Posterior cingulate gyrus (tissue), 11 donors: ENCODE results near the gene RANBP3.

ENCODE experiments used
- DNase-seq, 10 donors: peaks; one replicate each; pipeline versions ENCODE4 v3.0.0 to v3.0.0-alpha.2; 2020 to 2021; ENCODE audit warnings: mixed read lengths in 3 of 10
- intact Hi-C: fragments of 100-400 bp; cut with DNase I; formaldehyde crosslinking; loops from one replicate; pipeline ENCODE4 v1.15.1; 2023

The RANBP3 gene

DNA sequence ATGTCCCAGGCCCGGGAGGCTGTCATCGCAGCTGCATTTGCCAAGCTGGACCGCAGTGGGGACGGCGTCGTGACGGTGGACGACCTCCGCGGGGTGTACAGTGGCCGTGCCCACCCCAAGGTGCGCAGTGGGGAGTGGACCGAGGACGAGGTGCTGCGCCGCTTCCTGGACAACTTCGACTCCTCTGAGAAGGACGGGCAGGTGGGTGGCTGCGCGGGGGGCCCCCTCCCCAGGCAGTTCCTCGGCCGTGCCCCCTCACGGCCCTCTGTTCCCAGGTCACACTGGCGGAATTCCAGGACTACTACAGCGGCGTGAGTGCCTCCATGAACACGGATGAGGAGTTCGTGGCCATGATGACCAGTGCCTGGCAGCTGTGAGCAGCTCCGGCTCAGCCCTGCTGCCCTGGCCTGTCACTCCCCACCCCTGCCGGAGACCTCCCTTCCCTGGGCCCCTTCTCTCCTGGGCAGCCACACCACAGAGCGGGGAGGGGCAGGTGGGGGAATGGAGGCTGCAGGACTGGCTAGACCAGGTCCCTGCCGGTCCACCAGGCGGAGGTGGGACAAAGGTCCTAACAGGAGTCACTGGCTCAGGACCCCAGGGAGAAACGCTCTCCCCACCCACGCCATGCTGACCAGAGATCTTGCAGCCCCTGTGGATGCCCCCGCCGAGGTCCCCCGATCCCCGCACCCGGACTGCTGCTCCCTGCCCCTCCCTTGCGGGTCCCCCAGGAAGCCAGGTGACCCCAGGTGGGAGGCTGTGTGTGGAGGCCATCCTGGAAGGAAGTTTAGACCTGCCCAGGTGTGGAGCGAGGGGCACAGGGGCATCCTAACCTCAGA lies 62.8 kb downstream of the RANBP3 start:
- intact Hi-C loops: no loop called here
- no peak for DNase-seq

DNA sequence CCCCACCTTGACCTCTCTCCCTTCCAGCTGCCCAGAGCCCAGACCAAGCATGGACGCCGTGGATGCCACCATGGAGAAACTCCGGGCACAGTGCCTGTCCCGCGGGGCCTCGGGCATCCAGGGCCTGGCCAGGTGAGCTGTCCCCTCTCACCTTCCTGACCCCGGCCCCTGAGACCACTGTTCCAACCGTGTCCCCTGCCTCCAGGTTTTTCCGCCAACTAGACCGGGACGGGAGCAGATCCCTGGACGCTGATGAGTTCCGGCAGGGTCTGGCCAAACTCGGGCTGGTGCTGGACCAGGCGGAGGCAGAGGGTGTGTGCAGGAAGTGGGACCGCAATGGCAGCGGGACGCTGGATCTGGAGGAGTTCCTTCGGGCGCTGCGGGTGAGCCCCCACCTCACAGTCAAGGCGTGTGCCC lies 63.6 kb downstream of the RANBP3 start:
- no peak for DNase-seq
- intact Hi-C loops: no loop called here

DNA sequence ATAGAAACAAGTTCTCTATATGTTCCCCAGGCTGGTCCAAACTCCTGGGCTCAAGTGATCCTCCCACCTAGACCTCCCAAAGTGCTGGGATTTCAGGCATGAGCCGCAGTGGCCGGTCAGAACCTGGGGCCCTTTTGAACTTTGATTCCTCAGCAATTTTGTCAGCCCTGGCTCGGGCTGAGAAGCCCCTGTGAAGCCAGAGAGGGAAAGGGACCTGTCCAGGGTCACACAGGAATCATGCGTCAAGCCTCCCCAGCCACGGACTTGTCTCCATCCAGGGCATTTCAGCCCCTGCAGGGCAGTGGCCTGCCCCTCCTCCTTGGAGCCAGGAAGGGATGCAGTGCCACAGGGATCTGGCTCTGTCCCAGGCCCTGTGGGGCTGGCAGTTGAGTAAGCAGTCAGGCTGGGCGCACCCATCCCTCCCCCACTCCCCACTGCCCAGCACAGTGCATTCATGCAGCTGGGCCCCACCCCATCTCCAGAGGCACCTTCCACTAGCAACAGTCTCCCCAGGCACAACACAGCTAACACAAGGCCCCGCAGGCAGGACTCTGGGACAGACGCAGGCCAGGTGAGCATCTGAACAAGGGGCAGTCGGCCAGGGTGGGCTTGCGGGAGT lies 64.1 kb downstream of the RANBP3 start, which contains the start of gene CAPS:
Gene CAPS (plus strand): TSS at position 516 of the 619 bp plus-strand sequence. CDS start 153 bp downstream, outside the sequence.
- DNase-seq: peak in 1 of 10 donors; percentile 52
- intact Hi-C loops: no loop called here

DNA sequence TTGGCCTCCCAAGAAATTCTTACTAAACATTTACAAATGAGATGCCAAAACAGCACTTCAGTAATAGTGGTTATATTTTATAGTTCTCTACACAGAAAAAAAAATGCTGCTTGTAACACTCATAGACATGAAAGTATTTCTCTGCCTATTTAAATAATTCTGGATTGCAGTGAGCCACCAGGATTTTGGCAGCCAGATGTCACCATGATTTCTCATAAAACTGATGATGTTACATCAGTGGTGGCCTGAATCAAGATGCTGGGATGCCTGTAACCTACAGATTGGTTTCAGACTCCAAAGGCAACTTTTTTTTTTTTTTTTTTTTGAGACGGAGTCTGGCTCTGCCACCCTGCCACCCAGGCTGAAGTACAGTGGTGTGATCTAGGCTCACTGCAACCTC lies 66.6 kb downstream of the RANBP3 start:
- intact Hi-C loops: no loop called here
- no peak for DNase-seq

DNA sequence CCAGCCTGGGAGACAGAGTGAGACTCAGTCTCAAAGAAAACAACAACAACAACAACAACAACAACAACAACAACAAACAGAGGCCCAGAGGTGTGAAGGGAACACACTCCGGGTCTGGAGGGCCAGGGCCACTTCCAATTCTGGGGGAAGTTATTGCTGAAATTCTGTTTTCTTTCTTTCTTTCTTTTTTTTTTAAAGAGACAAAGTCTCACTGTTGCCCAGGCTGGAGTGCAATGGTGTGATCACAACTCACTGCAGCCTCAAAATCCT lies 67.4 kb downstream of the RANBP3 start:
- no peak for DNase-seq
- intact Hi-C loops: no loop called here

DNA sequence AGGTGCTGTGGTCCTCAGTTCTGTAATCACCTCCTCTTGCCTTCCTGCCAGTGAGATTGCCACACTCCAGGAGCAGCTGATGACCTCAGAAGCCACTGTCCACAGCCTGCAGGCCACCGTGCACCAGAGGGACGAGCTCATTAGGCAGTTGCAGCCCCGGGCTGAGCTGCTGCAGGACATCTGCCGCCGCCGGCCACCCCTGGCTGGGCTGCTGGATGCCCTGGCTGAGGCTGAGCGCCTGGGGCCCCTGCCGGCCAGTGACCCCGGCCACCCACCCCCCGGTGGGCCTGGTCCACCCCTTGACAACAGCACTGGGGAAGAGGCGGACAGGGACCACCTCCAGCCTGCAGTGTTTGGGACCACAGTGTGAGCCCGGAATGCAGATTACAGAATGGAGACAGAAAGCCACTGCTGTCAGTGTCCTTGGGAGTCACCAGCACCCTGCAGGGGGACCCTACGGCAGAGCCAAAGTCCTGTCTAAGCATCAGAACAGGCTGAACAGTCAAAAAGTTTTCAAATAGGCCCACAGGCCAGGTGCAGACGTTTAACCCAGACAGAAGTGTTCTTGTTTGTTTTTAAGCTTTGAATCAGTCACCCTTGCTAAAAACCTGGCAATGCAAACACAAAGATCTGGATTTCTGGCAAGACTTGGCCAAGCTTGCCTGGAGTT lies 69.0 kb downstream of the RANBP3 start:
- no peak for DNase-seq
- intact Hi-C loops: no loop called here

DNA sequence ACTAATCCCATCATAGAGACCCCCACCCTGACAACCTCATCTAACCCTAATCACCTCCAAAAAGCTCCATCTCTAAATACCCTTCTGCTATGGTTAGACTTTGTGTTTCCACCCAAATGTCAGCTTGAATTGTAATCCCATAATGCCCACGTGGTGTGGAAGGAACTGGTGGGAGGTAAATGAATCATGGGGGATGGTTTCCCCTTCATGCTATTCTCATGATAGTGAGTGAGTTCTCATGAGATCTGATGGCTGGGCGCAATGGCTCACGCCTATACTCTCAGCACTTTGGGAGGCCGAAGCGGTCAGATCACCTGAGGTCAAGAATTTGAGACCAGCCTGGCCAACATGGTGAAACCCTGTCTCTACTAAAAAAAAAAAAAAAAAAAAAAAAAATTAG lies 70.7 kb downstream of the RANBP3 start:
- DNase-seq: no peak
- intact Hi-C loops: no loop called here

DNA sequence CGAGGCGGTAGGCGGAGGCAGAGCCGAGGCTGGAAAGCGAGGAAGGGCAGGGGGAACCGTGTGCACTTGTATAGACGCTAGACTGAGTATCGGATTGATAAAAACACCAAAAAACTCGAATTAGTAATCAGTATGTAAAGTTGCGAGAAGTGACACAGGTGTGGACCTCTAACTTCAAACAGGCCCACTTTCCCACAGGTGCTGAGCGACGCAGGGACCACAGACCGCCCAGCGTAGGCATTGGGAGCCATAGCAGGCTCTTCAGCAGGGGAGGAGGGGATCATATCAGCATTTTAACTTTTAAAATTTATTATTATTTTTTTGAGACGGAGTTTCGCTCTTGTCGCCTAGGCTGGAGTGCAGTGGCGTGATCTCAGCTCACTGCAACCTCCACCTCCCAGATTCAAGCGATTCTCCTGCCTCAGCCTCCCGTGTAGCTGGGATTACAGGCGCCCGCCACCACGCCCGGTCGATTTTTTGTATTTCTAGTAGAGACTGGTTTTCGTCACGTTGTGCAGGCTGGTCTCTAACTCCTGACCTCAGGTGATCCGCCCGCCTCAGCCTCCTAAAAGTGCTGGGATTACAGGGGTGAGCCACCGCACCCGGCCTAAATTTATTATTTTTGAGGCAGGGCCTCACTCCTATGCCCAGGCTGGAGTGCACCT lies 72.7 kb downstream of the RANBP3 start:
- no peak for DNase-seq
- intact Hi-C loops: no loop called here

DNA sequence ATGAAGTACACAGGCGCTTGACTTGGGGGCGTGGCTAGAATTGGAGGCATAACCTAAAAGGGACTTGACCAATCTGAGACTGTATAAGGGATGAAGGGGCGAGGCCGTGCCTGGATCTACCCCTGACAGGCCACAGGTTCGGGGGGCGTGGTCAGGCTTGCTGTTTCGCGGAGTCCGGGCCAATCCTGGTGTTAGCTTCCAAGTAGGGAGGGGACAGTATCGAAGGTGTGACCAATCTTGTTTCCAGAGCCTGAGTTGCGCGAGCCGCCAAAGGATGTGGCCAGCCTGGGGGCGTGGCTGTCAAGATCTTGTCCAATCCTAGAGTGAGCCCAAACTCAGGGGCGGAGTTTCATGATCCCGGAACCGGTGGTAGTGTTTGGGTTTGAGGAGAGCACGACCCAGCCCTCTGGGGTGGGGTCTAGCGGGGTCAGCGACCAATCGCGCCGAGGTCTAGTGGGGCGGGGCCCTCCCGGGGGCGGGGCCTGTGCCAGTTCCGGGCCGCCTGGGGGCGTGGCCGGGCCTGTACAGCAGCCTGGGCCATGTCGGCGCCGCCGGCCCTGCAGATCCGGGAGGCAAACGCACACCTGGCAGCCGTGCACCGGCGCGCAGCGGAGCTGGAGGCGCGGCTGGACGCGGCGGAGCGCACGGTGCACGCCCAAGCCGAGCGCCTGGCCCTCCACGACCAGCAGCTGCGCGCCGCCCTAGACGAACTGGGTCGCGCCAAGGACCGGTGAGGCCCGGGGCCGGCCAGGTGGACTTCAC lies 73.4 kb downstream of the RANBP3 start, which contains the start of gene VMAC:
Gene VMAC (plus strand): TSS at position 521 of the 762 bp plus-strand sequence. CDS start 19 bp downstream, at position 540.
- intact Hi-C loops: loop anchor here (5.0 kb wide), 2 partner anchors 73 to 112 kb away; partner anchors contain the start of genes DUS3L and RANBP3

DNA sequence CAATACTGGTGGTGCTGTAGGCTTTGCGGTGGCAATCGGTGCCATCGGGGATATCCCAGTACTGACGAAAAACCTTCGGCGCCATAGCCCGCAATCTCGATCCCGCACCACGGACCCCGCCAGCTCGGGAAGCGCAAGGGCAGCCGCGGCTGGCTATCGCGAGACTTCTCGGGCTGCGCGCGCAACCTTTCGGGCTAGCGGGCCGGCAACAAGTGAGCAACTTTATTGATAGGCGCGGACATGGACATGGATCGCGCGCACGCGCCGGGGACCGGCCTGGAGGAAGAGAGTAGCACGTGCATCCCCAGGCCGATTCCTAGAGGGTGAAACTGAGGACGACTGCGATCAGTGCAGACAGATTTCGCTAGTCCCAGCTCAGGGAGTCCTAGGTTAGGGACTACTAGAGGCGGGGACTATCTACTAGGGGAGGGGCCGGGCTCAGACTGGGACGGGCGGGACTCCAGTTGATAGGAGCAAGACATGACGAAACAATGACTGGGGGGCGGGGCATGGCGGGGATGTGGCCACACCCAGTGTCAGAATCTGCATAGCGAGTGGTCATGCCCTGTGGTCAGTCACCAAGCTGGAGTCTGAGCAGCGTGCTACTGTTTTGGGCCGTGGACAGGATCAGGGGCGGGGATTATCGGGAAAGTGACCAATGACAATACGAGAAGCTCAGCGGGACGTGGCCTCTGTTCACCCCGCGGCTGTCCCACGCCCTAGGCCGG lies 74.2 kb downstream of the RANBP3 start, which contains the start of gene NDUFA11:
Gene NDUFA11 (minus strand): TSS at position 167 of the 728 bp plus-strand sequence. CDS start 82 bp downstream, at position 85.
- intact Hi-C loops: loop anchor here (5.0 kb wide), 2 partner anchors 74 to 111 kb away; partner anchors contain the start of genes DUS3L and RANBP3

More for the DNA sequence above, 73.4 kb downstream of the RANBP3 start, which contains the start of gene VMAC:
- peak; percentile 98 to 100 (median 99) for DNase-seq

DNA sequence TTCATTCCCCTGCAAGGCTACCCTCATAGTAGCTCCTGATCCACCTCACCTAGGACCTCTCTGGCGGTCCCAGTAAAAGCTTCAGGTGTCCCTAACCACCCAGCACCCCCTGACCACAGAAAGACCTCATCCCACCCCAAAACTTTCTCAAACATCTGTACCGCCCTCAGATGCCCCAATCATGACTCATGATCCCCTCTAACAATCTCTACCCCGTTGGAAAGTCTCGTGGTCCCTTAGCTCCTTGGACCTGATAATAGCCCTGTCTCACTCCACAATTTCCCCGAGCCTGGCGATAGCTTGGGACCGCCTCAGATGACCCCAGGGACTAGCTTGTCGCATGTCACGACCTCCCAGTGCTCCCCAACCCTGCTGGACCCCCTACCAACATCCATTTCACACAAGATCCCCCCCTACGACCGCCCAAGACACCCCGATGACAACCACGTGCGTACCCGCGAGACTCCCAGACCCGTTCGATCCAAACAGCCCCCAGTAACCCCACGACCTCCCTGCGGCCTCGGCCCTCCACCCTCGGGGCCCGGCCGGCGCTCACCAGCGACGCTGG lies 74.8 kb downstream of the RANBP3 start:
- intact Hi-C loops: loop anchor here (5.0 kb wide), 2 partner anchors 74 to 111 kb away; partner anchors contain the start of genes DUS3L and RANBP3
- no peak for DNase-seq

More for the DNA sequence above, 74.2 kb downstream of the RANBP3 start, which contains the start of gene NDUFA11:
- DNase-seq: peak; percentile 90 to 99 (median 94)

DNA sequence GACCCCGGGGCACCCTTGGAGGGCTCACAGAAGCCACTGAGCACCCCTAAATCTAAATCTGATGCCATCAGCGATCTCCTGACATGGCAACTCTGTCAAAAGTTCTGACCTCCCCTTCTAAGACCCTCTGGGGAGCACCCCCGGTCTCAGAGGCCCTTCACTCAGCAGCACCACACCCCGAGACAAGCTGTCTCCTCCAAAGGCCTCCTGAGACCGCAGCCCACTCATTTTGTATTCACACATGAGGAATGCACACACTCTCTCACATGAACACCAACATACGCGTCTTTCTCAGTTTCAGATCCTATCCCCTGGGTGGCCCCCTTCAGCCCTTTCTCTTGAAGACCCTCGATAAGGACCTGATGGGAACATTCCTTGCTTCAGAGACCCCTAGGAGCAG lies 77.0 kb downstream of the RANBP3 start:
- intact Hi-C loops: loop anchor here (5.0 kb wide), 2 partner anchors 76 to 109 kb away; partner anchors contain the start of genes DUS3L and RANBP3
- no peak for DNase-seq

DNA sequence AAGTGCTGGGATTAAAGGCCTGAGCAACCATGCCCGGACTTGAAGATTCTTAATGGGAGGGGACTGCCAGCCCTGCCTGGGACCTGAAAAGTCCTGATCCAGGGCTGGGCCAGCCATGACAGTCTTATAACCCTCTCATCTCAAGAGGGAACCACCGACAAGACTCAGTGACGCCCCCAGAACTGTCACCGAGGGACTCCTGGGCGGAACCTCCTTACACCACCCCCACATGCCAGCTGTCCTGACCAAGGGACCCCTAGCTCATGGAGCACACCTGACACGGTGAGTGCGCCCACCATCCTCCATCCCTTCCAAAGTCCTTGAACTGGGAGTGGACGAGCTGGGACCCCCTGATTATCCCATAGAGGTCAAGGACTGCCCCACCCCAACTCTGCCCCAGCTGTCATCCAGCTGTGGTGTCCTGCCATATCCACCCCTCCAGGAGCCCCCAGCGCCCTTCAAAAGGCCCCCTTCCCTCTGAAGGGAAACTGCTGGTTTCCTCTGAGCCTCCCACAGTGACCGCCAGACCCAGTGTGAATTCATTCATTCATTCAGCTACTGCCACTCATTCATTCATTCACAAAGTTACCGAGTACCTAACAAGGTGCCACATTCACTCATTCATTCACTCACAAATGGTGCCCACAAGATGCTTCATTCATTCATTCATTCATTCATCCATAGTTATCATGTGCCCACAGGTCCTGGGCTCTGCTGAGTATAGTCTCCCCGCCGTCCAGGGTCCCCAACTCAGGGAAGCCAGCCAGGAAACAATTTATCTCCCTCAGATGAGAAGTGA lies 78.0 kb downstream of the RANBP3 start:
- intact Hi-C loops: loop anchor here (5.0 kb wide), 2 partner anchors 77 to 108 kb away; partner anchors contain the start of genes DUS3L and RANBP3
- DNase-seq: no peak

DNA sequence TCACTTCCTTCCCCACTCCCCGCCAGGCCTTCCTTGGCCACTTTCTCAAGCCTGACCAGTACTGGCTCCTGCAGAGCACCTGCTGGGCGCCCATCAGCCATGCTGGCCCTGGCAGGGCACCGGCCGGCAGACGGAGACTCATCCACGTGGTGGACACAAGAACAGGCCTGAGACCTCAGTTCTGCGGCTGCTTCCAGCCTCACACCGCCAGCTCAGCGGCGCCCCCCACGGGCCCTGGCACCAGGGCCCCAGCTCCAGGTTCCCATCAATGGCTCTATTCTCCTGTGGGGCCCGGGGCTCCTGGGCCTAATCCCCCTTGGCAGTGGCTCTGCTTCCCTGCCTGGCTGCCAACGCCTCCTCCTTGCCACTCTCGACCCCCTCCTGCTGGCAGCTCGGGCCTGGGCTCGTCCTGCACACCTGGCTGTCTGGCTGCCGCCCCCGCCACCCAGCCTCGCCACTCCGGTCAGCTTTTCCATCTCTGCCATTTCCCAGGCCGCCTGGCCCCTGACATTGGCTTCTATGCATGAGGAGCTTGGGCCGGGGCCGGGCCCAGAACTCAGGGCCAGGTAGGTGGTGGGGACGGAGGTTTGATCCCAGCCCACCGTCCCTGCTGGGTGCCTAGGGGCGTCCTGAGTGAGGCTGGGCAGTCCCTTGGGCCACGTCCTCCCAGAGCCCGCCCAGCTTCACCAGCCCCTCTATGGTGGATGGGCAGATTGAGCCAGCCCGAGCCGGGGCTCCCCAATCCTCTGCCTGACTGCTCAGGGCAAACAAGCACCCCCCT lies 80.6 kb downstream of the RANBP3 start:
- intact Hi-C loops: no loop called here
- no peak for DNase-seq

DNA sequence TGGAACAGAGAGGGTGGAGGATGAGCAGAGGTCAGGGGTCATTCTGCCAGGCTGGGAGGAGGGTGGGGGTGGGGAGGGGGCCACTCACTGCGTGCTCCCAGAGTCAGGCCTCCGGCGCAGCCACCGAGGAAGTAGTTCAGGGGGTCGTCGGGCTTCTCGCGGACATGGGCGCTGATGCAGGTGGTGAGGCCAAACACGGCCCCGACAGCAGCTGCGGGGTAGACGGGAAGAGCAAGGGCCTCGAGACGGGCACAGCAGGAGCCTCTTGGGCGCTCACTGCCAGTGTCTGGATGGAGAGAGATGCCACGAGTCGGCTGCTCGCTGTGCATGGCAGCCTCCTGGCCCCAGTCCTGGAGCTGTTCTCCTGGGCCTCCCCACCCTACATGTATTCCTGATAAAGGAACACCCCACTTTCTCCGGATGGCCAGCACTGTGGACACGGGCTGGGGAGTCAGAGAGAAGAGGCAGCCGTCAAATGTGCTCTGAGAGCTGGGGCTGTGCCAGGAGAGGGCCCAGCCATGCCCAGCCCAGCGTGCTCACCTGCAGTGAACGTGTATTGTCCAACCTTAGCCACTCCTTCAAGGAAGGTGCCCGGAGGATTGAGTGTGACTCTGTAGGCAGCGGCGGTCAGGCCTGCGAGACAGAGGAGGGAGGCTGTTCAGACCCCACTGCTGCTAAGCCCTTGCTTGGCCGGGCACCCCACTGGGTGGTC lies 81.4 kb downstream of the RANBP3 start:
- no peak for DNase-seq
- intact Hi-C loops: no loop called here

DNA sequence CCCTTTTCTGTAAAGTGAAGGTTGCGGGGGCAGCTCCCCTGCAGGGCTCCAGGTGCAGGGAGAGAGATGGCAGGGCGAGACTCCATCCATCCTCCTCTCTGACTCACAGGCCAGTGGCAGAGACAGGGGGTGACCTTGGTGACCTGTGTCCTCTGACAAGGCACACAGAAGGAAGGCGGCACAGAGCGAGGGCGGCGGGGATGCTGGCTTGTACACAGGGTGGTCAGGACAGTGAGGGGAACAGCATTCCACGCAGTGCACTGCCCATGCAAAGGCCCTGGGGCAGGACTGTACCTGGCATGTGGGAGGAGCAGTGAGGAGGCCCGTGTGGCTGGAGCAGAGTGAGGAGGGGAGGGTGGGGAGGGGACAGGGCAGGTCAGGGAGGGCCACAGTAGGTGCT lies 82.0 kb downstream of the RANBP3 start:
- no peak for DNase-seq
- intact Hi-C loops: no loop called here
